ENCODE measurements around the gene SLC46A3.

DNA sequence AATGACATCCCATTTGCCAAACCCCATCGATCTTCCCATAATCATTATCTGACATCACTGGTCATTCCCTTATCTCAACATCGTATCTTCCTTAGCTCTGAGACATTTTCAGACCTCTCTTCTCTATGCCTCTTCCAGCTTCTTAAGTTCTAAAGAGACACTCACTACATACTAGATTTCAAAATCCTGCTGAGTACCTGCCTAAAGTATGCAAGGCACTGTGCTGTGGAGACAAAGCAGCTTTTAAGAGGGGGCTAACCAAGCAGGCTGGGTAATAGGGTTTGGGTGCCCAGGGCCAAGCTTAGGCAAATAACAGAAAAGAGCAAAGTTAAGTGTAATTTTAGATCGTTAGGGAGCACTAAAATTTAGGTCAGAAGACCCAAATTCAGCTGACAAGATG, 63.2 kb downstream of the SLC46A3 start:
- TF ChIP-seq, protein P1, sequence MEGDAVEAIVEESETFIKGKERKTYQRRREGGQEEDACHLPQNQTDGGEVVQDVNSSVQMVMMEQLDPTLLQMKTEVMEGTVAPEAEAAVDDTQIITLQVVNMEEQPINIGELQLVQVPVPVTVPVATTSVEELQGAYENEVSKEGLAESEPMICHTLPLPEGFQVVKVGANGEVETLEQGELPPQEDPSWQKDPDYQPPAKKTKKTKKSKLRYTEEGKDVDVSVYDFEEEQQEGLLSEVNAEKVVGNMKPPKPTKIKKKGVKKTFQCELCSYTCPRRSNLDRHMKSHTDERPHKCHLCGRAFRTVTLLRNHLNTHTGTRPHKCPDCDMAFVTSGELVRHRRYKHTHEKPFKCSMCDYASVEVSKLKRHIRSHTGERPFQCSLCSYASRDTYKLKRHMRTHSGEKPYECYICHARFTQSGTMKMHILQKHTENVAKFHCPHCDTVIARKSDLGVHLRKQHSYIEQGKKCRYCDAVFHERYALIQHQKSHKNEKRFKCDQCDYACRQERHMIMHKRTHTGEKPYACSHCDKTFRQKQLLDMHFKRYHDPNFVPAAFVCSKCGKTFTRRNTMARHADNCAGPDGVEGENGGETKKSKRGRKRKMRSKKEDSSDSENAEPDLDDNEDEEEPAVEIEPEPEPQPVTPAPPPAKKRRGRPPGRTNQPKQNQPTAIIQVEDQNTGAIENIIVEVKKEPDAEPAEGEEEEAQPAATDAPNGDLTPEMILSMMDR (IDR thresholded peaks at IDR 0.05; ENCODE audit: poor library complexity, severe bottlenecking): no peak
- no peak for TF ChIP-seq EZH2 (IDR thresholded peaks at IDR 0.05; ENCODE audit: borderline replicate concordance, insufficient read depth, low read length, poor library complexity, severe bottlenecking)
- TF ChIP-seq POLR2AphosphoS5 (IDR thresholded peaks at IDR 0.05): no peak
